Lower lobe of right lung (tissue), 2 donors: ENCODE data around the gene UBE2I. TPM values are rescaled to one million over a fixed set of nuclear protein-coding genes. Genes with fewer than 3 reads are reported as not detected.

Source experiments
- ATAC-seq, 2 donors: fragments of 200-7000 bp; cut with Tn5 transposase; one replicate each; pipeline ENCODE4 v1.9.1; 2020 to 2022; ENCODE audit warnings: mild to moderate bottlenecking in 2 of 2, moderate library complexity in 2 of 2
- DNase-seq: peaks from one replicate; pipeline ENCODE4 v3.0.0-alpha.2; 2020
- H3K27ac ChIP-seq: fragments of 200-600 bp; one replicate; pipeline ENCODE4 v1.8.0; 2022
- H3K27me3 ChIP-seq: fragments of 200-600 bp; one replicate; pipeline ENCODE4 v1.8.0; 2022; ENCODE audit warnings: low read depth
- H3K36me3 ChIP-seq: fragments of 200-600 bp; one replicate; pipeline ENCODE4 v1.8.0; 2022; ENCODE audit warnings: mild to moderate bottlenecking
- H3K4me1 ChIP-seq: fragments of 200-600 bp; one replicate; pipeline ENCODE4 v1.8.0; 2022
- H3K4me3 ChIP-seq: fragments of 200-600 bp; one replicate; pipeline ENCODE4 v1.8.0; 2022; ENCODE audit warnings: mild to moderate bottlenecking
- H3K9me3 ChIP-seq: fragments of 200-600 bp; one replicate; pipeline ENCODE4 v1.8.0; 2022
- intact Hi-C: fragments of 100-400 bp; cut with DNase I; formaldehyde crosslinking; loops from one replicate; pipeline ENCODE4 v1.11.0; 2022
- total RNA-seq: library from RNA; stranded (reverse); fragmentation: NEBNext Ultra II Directional; extraction: Animal tissue kit (Norgen Biotek cat#: 25700); gene quantifications from one replicate; pipeline ENCODE4 v1.2.1, GENCODE V29; 2021
- TF ChIP-seq, protein P1 (sequence below): fragments of 200-600 bp; IDR thresholded peaks from one replicate; pipeline ENCODE4 v1.8.0; 2022; ENCODE audit warnings: antibody characterized with exemption, mild to moderate bottlenecking
- donor health status: DM: no; HTN: yes; CAD: no; lungs with severe emphysema.

Gene UBE2I
- total RNA-seq, 1 donor from 2014 or later, result 93.4 TPM

- H3K27ac ChIP-seq, result no peak overlapping the region
- no peak for DNase-seq
Measured at GRCh38 chr16:1346422-1347285, 37.2 kb downstream of the UBE2I start.

GRCh38 chr16:1347286-1347855, 37.9 kb downstream of the UBE2I start:
- Histone ChIP-seq H3K4me3 (no peak overlapping the region), H3K4me1 (peaks cover 27% of the 10 kb centered on the region), H3K9me3 (no peaks in the 10 kb centered on the region), H3K27ac (no peak overlapping the region), H3K27me3 (no peaks in the 10 kb centered on the region), H3K36me3 (peaks cover 30% of the 10 kb centered on the region)
- DNase-seq (no peak), ATAC-seq (no peak)
- intact Hi-C loops, result no loop called here
- TF ChIP-seq, protein P1, sequence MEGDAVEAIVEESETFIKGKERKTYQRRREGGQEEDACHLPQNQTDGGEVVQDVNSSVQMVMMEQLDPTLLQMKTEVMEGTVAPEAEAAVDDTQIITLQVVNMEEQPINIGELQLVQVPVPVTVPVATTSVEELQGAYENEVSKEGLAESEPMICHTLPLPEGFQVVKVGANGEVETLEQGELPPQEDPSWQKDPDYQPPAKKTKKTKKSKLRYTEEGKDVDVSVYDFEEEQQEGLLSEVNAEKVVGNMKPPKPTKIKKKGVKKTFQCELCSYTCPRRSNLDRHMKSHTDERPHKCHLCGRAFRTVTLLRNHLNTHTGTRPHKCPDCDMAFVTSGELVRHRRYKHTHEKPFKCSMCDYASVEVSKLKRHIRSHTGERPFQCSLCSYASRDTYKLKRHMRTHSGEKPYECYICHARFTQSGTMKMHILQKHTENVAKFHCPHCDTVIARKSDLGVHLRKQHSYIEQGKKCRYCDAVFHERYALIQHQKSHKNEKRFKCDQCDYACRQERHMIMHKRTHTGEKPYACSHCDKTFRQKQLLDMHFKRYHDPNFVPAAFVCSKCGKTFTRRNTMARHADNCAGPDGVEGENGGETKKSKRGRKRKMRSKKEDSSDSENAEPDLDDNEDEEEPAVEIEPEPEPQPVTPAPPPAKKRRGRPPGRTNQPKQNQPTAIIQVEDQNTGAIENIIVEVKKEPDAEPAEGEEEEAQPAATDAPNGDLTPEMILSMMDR, result no peak

More at GRCh38 chr16:1346422-1347285, 37.2 kb downstream of the UBE2I start:
- TF ChIP-seq, protein P1, result no peak
- no peak for ATAC-seq
- H3K27me3 ChIP-seq, result no peaks in the 10 kb centered on the region
- peaks cover 30% of the 10 kb centered on the region for H3K36me3 ChIP-seq
- H3K9me3 ChIP-seq, result no peaks in the 10 kb centered on the region
- no peak overlapping the region for H3K4me3 ChIP-seq
- intact Hi-C loops, result no loop called here
- H3K4me1 ChIP-seq, result peaks cover 30% of the 10 kb centered on the region

DNA sequence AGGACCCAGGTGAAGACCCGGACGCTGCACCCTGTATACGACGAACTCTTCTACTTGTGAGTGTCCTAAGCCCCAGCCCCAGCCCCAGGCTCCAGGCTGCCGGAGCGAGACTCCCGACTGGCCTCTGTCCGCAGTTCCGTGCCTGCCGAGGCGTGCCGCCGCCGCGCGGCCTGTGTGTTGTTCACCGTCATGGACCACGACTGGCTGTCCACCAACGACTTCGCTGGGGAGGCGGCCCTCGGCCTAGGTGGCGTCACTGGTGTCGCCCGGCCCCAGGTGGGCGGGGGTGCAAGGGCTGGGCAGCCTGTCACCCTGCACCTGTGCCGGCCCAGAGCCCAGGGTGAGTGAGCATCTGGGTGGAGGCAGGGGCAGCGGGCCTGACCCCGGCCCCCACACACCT, 38.5 kb downstream of the UBE2I start:
- H3K27me3 ChIP-seq, result no peaks in the 10 kb centered on the region
- H3K27ac ChIP-seq, result no peak overlapping the region
- no peaks in the 10 kb centered on the region for H3K9me3 ChIP-seq
- no peak for DNase-seq
- H3K4me3 ChIP-seq, result no peak overlapping the region
- peaks cover 30% of the 10 kb centered on the region for H3K36me3 ChIP-seq
- H3K4me1 ChIP-seq, result peaks cover 29% of the 10 kb centered on the region
- TF ChIP-seq, protein P1, result no peak
- intact Hi-C loops, result no loop called here
- ATAC-seq, result no peak

DNA sequence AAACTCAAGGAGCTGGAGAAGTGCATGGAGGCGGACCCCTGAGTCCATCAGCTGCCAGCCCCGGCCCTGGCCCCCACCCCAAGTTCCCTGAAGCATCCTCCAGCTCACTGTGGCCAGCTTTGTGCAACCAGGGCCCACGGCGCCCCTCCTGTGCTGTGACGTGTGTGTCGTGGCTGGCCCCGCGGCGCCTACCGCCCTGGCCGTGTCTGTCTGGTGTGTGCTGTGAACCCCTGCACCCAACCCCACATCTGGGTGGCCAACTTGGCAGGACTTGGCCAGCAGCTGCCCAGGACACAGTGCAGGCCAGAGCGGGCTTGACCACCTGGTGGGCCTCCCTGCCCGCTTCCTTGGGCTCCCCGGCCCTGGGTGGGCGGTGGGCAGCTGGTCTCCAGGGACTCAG, 39.0 kb downstream of the UBE2I start:
- Histone ChIP-seq H3K9me3 (no peaks in the 10 kb centered on the region), H3K4me1 (peaks cover 30% of the 10 kb centered on the region), H3K27me3 (no peaks in the 10 kb centered on the region), H3K4me3 (no peak overlapping the region), H3K27ac (no peak overlapping the region), H3K36me3 (peaks cover 30% of the 10 kb centered on the region)
- ATAC-seq (no peak), DNase-seq (no peak)
- TF ChIP-seq, protein P1, result no peak
- intact Hi-C loops, result no loop called here

GRCh38 chr16:1348926-1349325, 39.5 kb downstream of the UBE2I start:
- TF ChIP-seq, protein P1, result no peak
- DNase-seq, result no peak
- Histone ChIP-seq H3K9me3 (no peaks in the 10 kb centered on the region), H3K4me1 (peaks cover 31% of the 10 kb centered on the region), H3K36me3 (peaks cover 30% of the 10 kb centered on the region), H3K4me3 (no peak overlapping the region), H3K27ac (no peak overlapping the region), H3K27me3 (no peaks in the 10 kb centered on the region)
- no peak for ATAC-seq
- intact Hi-C loops, result no loop called here
